ENCODE measurements around the gene GLI1. TPM values are rescaled to one million over a fixed set of nuclear protein-coding genes. Genes with fewer than 3 reads are reported as not detected.

Gene GLI1
- polyA plus RNA-seq, 1 donor from 2014 or later: 4.2 TPM

- Histone ChIP-seq H3K27ac (ENCODE audit: low read length) (no peak overlapping the region), H3K27me3 (ENCODE audit: insufficient read depth, low read depth, low read length) (no peaks in the 10 kb centered on the region), H3K4me2 (ENCODE audit: low read length) (no peak overlapping the region), H2AFZ (ENCODE audit: low read depth, low read length) (no peak overlapping the region), H3K79me2 (replicated peaks; ENCODE audit: insufficient read depth, low read length) (no peaks in the 10 kb centered on the region), H3K9me3 (ENCODE audit: low read length) (no peaks in the 10 kb centered on the region), H3K4me3 (ENCODE audit: low read length) (no peak overlapping the region), H3K9me2 (ENCODE audit: insufficient read depth, low read length) (no peaks in the 10 kb centered on the region), H3K36me3 (ENCODE audit: insufficient read depth, low read length) (no peaks in the 10 kb centered on the region), H4K20me1 (ENCODE audit: insufficient read depth) (no peaks in the 10 kb centered on the region), H3K9ac (ENCODE audit: low read length) (no peak overlapping the region), H3F3A (ENCODE audit: insufficient read depth, low read length, poor library complexity, severe bottlenecking) (no peaks in the 10 kb centered on the region)
- TF ChIP-seq, protein P1, sequence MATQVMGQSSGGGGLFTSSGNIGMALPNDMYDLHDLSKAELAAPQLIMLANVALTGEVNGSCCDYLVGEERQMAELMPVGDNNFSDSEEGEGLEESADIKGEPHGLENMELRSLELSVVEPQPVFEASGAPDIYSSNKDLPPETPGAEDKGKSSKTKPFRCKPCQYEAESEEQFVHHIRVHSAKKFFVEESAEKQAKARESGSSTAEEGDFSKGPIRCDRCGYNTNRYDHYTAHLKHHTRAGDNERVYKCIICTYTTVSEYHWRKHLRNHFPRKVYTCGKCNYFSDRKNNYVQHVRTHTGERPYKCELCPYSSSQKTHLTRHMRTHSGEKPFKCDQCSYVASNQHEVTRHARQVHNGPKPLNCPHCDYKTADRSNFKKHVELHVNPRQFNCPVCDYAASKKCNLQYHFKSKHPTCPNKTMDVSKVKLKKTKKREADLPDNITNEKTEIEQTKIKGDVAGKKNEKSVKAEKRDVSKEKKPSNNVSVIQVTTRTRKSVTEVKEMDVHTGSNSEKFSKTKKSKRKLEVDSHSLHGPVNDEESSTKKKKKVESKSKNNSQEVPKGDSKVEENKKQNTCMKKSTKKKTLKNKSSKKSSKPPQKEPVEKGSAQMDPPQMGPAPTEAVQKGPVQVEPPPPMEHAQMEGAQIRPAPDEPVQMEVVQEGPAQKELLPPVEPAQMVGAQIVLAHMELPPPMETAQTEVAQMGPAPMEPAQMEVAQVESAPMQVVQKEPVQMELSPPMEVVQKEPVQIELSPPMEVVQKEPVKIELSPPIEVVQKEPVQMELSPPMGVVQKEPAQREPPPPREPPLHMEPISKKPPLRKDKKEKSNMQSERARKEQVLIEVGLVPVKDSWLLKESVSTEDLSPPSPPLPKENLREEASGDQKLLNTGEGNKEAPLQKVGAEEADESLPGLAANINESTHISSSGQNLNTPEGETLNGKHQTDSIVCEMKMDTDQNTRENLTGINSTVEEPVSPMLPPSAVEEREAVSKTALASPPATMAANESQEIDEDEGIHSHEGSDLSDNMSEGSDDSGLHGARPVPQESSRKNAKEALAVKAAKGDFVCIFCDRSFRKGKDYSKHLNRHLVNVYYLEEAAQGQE (IDR thresholded peaks at IDR 0.05; ENCODE audit: borderline replicate concordance): no peak
- TF ChIP-seq EZH2 (IDR thresholded peaks at IDR 0.05; ENCODE audit: borderline replicate concordance, insufficient read depth, low read length, poor library complexity, severe bottlenecking) (no peak), TAF1 (IDR thresholded peaks at IDR 0.05; ENCODE audit: low read depth) (no peak), EP300 (conservative IDR thresholded peaks at IDR 0.05; ENCODE audit: poor library complexity, severe bottlenecking) (no peak), RAD21 (conservative IDR thresholded peaks at IDR 0.05) (no peak), SMC3 (conservative IDR thresholded peaks at IDR 0.05; ENCODE audit: poor library complexity) (no peak), POLR2AphosphoS5 (IDR thresholded peaks at IDR 0.05) (no peak), MXI1 (conservative IDR thresholded peaks at IDR 0.05; ENCODE audit: poor library complexity, severe bottlenecking) (no peak)
- TF ChIP-seq, protein P2, sequence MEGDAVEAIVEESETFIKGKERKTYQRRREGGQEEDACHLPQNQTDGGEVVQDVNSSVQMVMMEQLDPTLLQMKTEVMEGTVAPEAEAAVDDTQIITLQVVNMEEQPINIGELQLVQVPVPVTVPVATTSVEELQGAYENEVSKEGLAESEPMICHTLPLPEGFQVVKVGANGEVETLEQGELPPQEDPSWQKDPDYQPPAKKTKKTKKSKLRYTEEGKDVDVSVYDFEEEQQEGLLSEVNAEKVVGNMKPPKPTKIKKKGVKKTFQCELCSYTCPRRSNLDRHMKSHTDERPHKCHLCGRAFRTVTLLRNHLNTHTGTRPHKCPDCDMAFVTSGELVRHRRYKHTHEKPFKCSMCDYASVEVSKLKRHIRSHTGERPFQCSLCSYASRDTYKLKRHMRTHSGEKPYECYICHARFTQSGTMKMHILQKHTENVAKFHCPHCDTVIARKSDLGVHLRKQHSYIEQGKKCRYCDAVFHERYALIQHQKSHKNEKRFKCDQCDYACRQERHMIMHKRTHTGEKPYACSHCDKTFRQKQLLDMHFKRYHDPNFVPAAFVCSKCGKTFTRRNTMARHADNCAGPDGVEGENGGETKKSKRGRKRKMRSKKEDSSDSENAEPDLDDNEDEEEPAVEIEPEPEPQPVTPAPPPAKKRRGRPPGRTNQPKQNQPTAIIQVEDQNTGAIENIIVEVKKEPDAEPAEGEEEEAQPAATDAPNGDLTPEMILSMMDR (IDR thresholded peaks at IDR 0.05; ENCODE audit: poor library complexity, severe bottlenecking): no peak
Observed at GRCh38 chr12:57451233-57451778, 8.3 kb upstream of the GLI1 start.

GRCh38 chr12:57452181-57452936 lies 7.2 kb upstream of the GLI1 start:
- Histone ChIP-seq H2AFZ (ENCODE audit: low read depth, low read length) (no peak overlapping the region), H3K79me2 (replicated peaks; ENCODE audit: insufficient read depth, low read length) (no peaks in the 10 kb centered on the region), H3K9me2 (ENCODE audit: insufficient read depth, low read length) (no peaks in the 10 kb centered on the region), H3K27ac (ENCODE audit: low read length) (no peak overlapping the region), H3K9ac (ENCODE audit: low read length) (no peak overlapping the region), H3F3A (ENCODE audit: insufficient read depth, low read length, poor library complexity, severe bottlenecking) (no peaks in the 10 kb centered on the region), H3K36me3 (ENCODE audit: insufficient read depth, low read length) (no peaks in the 10 kb centered on the region), H4K20me1 (ENCODE audit: insufficient read depth) (no peaks in the 10 kb centered on the region), H3K4me3 (ENCODE audit: low read length) (no peak overlapping the region), H3K4me2 (ENCODE audit: low read length) (no peak overlapping the region), H3K27me3 (ENCODE audit: insufficient read depth, low read depth, low read length) (no peaks in the 10 kb centered on the region), H3K9me3 (ENCODE audit: low read length) (no peaks in the 10 kb centered on the region)
- TF ChIP-seq, protein P1 (IDR thresholded peaks at IDR 0.05; ENCODE audit: borderline replicate concordance): no peak
- TF ChIP-seq RAD21 (conservative IDR thresholded peaks at IDR 0.05): no peak
- TF ChIP-seq, protein P2 (IDR thresholded peaks at IDR 0.05; ENCODE audit: poor library complexity, severe bottlenecking): no peak
- no peak for TF ChIP-seq POLR2AphosphoS5 (IDR thresholded peaks at IDR 0.05)
- no peak for TF ChIP-seq TAF1 (IDR thresholded peaks at IDR 0.05; ENCODE audit: low read depth)
- TF ChIP-seq MXI1 (conservative IDR thresholded peaks at IDR 0.05; ENCODE audit: poor library complexity, severe bottlenecking): no peak
- no peak for TF ChIP-seq EZH2 (IDR thresholded peaks at IDR 0.05; ENCODE audit: borderline replicate concordance, insufficient read depth, low read length, poor library complexity, severe bottlenecking)
- no peak for TF ChIP-seq EP300 (conservative IDR thresholded peaks at IDR 0.05; ENCODE audit: poor library complexity, severe bottlenecking)
- no peak for TF ChIP-seq SMC3 (conservative IDR thresholded peaks at IDR 0.05; ENCODE audit: poor library complexity)

Data from neural cell (in vitro differentiated cells).